K562 (cell line): ENCODE measurements around the gene TMEM181. TPM values are rescaled to one million over a fixed set of nuclear protein-coding genes. Genes with fewer than 3 reads are reported as not detected.
A peak's percentile ranks its signal among the peaks of the same experiment; 100 is the strongest.

Source experiments
- ATAC-seq: fragments of 200-7000 bp; cut with Tn5 transposase; 3 replicates; pipeline ENCODE4 v1.9.1; 2020; ENCODE audit warnings: moderate library complexity
- BruUV-seq: library from RNA; stranded (reverse); fragments of 400-500 nt; replicated peaks from 2 replicates; lab custom pipeline; 2021; lab: Mats Ljungman, UMichigan
- CTCF ChIA-PET: fragments of 300-600 bp; formaldehyde crosslinking; extraction: SDS; loops from one replicate; lab custom pipeline; 2021; ENCODE audit warnings: low intra/inter-chr PET ratio; lab: Yijun Ruan, JAX
- POLR2A ChIA-PET: fragments of 300-600, 350-650 bp; sonication (Branson Sonifier 250); formaldehyde crosslinking; extraction: SDS; loops from one replicate; lab custom pipeline; 2021; ENCODE audit warnings: antibody characterized with exemption, inconsistent platforms; lab: Yijun Ruan, JAX
- DNase-seq, 4 experiments: peaks; one replicate each; pipeline versions ENCODE4 v3.0.0 to v3.0.0-alpha.2; 2011 to 2018; ENCODE audit warnings: low spot score in 3 of 4, mixed read lengths in 3 of 4; ENCODE audit errors: extremely low read depth in 1 of 4
- FAIRE-seq: peaks from 2 replicates; lab custom pipeline; 2011; peaks lifted over from hg19 to GRCh38; lab: Jason Lieb, UNC
- H2AFZ ChIP-seq: 2 replicates; pipeline ENCODE4 v1.6.0; 2011; ENCODE audit warnings: low read depth, low read length, control low read depth, inconsistent platforms
- H3K27ac ChIP-seq: fragments of 200-600 bp; 3 replicates; pipeline ENCODE4 v1.8.0; 2011; ENCODE audit warnings: low read depth, mild to moderate bottlenecking, control low read depth, inconsistent platforms, low read length, moderate library complexity, mixed read lengths; ENCODE audit errors: extremely low read depth
- H3K27me3 ChIP-seq, 2 experiments: fragments of 300-600 bp in 1 of 2; 2 replicates in 1 of 2; 3 replicates in 1 of 2; pipeline versions ENCODE4 v1.6.0 to v1.8.0; 2011; ENCODE audit warnings: inconsistent platforms in 2 of 2, low read length in 2 of 2, mild to moderate bottlenecking in 1 of 2, mixed read lengths in 1 of 2, moderate library complexity in 1 of 2; ENCODE audit not compliant: control insufficient read depth in 2 of 2, insufficient read depth in 2 of 2
- H3K36me3 ChIP-seq: fragments of 300-600 bp; 3 replicates; pipeline ENCODE4 v1.8.0; 2011; ENCODE audit warnings: mild to moderate bottlenecking, low read length, inconsistent platforms; ENCODE audit not compliant: control insufficient read depth, insufficient read depth
- H3K4me1 ChIP-seq, 2 experiments: fragments of 200-600 bp in 1 of 2; replicated peaks in 1 of 2; 2 replicates in 1 of 2; 3 replicates in 1 of 2; pipeline versions ENCODE4 v1.5.1 to v1.8.0; 2011; ENCODE audit warnings: inconsistent platforms in 2 of 2, low read length in 2 of 2, mild to moderate bottlenecking in 1 of 2, mixed read lengths in 1 of 2, moderate library complexity in 1 of 2; ENCODE audit not compliant: control insufficient read depth in 2 of 2, insufficient read depth in 2 of 2
- H3K4me2 ChIP-seq: 2 replicates; pipeline ENCODE4 v1.6.1; 2011; ENCODE audit warnings: low read length, control low read depth, inconsistent platforms, mixed read lengths; ENCODE audit not compliant: insufficient read depth
- H3K4me3 ChIP-seq: fragments of 200-600 bp; sonication (generic), shearing (Covaris generic); 2 replicates; pipeline ENCODE4 v1.5.1; 2016; ENCODE audit warnings: control low read depth, inconsistent platforms
- H3K79me2 ChIP-seq: fragments of 200-600 bp; 3 replicates; pipeline ENCODE4 v1.8.0; 2011; ENCODE audit warnings: low read length, inconsistent platforms; ENCODE audit not compliant: control insufficient read depth, insufficient read depth
- H3K9ac ChIP-seq, 2 experiments: 2 replicates each; pipeline versions ENCODE4 v1.6.0 to v1.6.1; 2011; ENCODE audit warnings: low read depth in 2 of 2, low read length in 2 of 2, control low read depth in 1 of 2, inconsistent platforms in 1 of 2, mild to moderate bottlenecking in 1 of 2, mixed read lengths in 1 of 2; ENCODE audit not compliant: insufficient read depth in 1 of 2
- H3K9me1 ChIP-seq: one replicate; pipeline ENCODE4 v1.6.0; 2011; ENCODE audit warnings: inconsistent platforms, mild to moderate bottlenecking, low read length, moderate library complexity; ENCODE audit not compliant: control insufficient read depth, insufficient read depth
- H3K9me3 ChIP-seq: replicated peaks from 2 replicates; pipeline ENCODE4 v1.5.1; 2011; ENCODE audit warnings: low read depth, low read length, inconsistent platforms; ENCODE audit not compliant: control insufficient read depth, insufficient read depth
- H4K20me1 ChIP-seq: replicated peaks from 2 replicates; pipeline ENCODE4 v1.6.1; 2011; ENCODE audit warnings: low read length, inconsistent platforms, mixed read lengths; ENCODE audit not compliant: control insufficient read depth, insufficient read depth
- ELF4 ChIP-seq: fragments of 450-650 bp; formaldehyde crosslinking; IDR thresholded peaks from 2 replicates; pipeline ENCODE4 v1.4.0; 2022; ENCODE audit warnings: missing genetic modification characterization
- RBM17 ChIP-seq: fragments of 200-400 bp; formaldehyde crosslinking; IDR thresholded peaks from 2 replicates; pipeline ENCODE4 v1.6.1; 2017; ENCODE audit warnings: low read depth, mild to moderate bottlenecking, low read length, borderline replicate concordance
- SMARCA5 ChIP-seq: fragments of 450-650 bp; IDR thresholded peaks from 2 replicates; pipeline ENCODE4 v1.6.1; 2016
- SOX6 ChIP-seq: fragments of 450-650 bp; IDR thresholded peaks from 2 replicates; pipeline ENCODE4 v1.6.1; 2014; ENCODE audit warnings: mild to moderate bottlenecking
- SUPT5H ChIP-seq: fragments of 450-650 bp; IDR thresholded peaks from 2 replicates; pipeline ENCODE4 v1.6.1; 2016
- TCFL5 ChIP-seq: fragments of 250-450 bp; sonication (Bioruptor Pico); conservative IDR thresholded peaks from 2 replicates; pipeline ENCODE4 v1.6.1; 2021; ENCODE audit warnings: mild to moderate bottlenecking, moderate library complexity, matching md5 sums
- TEAD4 ChIP-seq, 2 experiments: sonication (generic) in 1 of 2; formaldehyde crosslinking in 1 of 2; IDR thresholded peaks; 2 replicates each; pipeline versions ENCODE4 v1.6.1 to v1.8.0; 2012 to 2022; ENCODE audit warnings: borderline replicate concordance in 1 of 2, inconsistent platforms in 1 of 2, low read length in 1 of 2, mild to moderate bottlenecking in 1 of 2, missing genetic modification reagents in 1 of 2
- ZEB2 ChIP-seq: fragments of 450-650 bp; IDR thresholded peaks from 2 replicates; pipeline ENCODE4 v1.6.1; 2016
- ZNF12 ChIP-seq: sonication (generic); formaldehyde crosslinking; IDR thresholded peaks from 2 replicates; pipeline ENCODE4 v1.4.0; 2020; ENCODE audit warnings: mild to moderate bottlenecking, missing genetic modification reagents
- WGBS: fragments of 100-300 bp; shearing (Covaris generic); methylation state at CpG from one replicate; pipeline ENCODE4 v1.1.6; 2016; ENCODE audit warnings: low coverage, mixed read lengths; ENCODE audit not compliant: insufficient coverage; ENCODE audit errors: missing lambda C conversion rate; 5-methylcytosine and 5-hydroxymethylcytosine counted together
- in situ Hi-C: fragments of 300-500 bp; cut with MboI; formaldehyde crosslinking; loops from 4 replicates; pipeline ENCODE4 v1.15.0; 2018; ENCODE audit warnings: inconsistent platforms, mixed read lengths
- intact Hi-C: fragments of 100-400 bp; cut with micrococcal nuclease; formaldehyde crosslinking; loops from 2 replicates; pipeline ENCODE4 v1.14.2; 2022
- polyA plus RNA-seq, 8 experiments: library from polyadenylated mRNA; depleted of rRNA in 4 of 8; stranded (reverse) in 5 of 8; unstranded in 3 of 8; fragments of >200 nt; fragmentation: Nextera tagmentation in 2 of 8; fragmentation: Illumina TruSeq in 1 of 8; extraction: Ambion mirVana in 2 of 8; extraction: Trizol in 1 of 8; gene quantifications; 2 replicates each; pipeline versions ENCODE4 v1.2.1 to v1.2.3, GENCODE V29; 2011 to 2014; ENCODE audit warnings: inconsistent platforms in 1 of 8, missing spikeins in 1 of 8
- total RNA-seq, 7 experiments: library from RNA; depleted of rRNA in 6 of 7; stranded (reverse); fragments of >200 nt in 6 of 7; fragmentation: Illumina TruSeq in 2 of 7; extraction: Trizol in 2 of 7; gene quantifications; 2 replicates each; pipeline versions ENCODE4 v1.2.1 to v1.2.3, GENCODE V29; 2011 to 2021; ENCODE audit warnings: low replicate concordance in 1 of 7
- TF ChIP-seq, protein P1 (sequence below): fragments of 250-450 bp; sonication (Bioruptor Pico); IDR thresholded peaks from 2 replicates; pipeline ENCODE4 v1.5.0; 2021; ENCODE audit warnings: mild to moderate bottlenecking, moderate library complexity

Gene TMEM181
- total and polyA plus RNA-seq, 9 of the 15 experiments (the other 6 are each of a cell fraction or from before 2014, with no cell fraction given) = 5.6 to 27.2 (median 19.9) TPM

GRCh38 chr6:158625881-158626305, 66.0 kb downstream of the TMEM181 start:
- H3K4me3 ChIP-seq = no peak overlapping the region
- no peaks in the 10 kb centered on the region for H3K9me3 ChIP-seq
- H3K4me1 ChIP-seq = peaks cover 0 to 12% of the 10 kb centered on the region in 2 experiments; a peak in 3 of 5 replicates
- peaks cover 90% of the 10 kb centered on the region for H3K36me3 ChIP-seq
- H3K27ac ChIP-seq = no peak overlapping the region
- no peaks in the 10 kb centered on the region for H3K9me1 ChIP-seq
- H3K79me2 ChIP-seq = no peaks in the 10 kb centered on the region
- no peak overlapping the region for H3K9ac ChIP-seq
- 92% methylated on average over 15 of the region's 15 CpGs for WGBS
- no peak for FAIRE-seq
- BruUV-seq = no TSS peak
- ChIA-PET CTCF (interaction anchor here (0.6 kb wide), 1 partner anchor 19 kb away, joined by 4 read pairs; the partner anchor contains the start of gene DYNLT1), POLR2A (interaction anchor here (0.8 kb wide), 1 partner anchor 460 kb away, joined by 3 read pairs; no protein-coding TSS in a partner anchor)
- in situ Hi-C loops = no loop called here
- H3K27me3 ChIP-seq = no peaks in the 10 kb centered on the region
- TF ChIP-seq SMARCA5 = no peak
- no peak for TF ChIP-seq ZEB2
- TF ChIP-seq ZNF12 (CRISPR knock-in tag) = no peak
- intact Hi-C loops = no loop called here
- ATAC-seq = no peak
- H2AFZ ChIP-seq = no peak overlapping the region
- no peaks in the 10 kb centered on the region for H4K20me1 ChIP-seq
- DNase-seq = no peak
- H3K4me2 ChIP-seq = no peak overlapping the region

DNA sequence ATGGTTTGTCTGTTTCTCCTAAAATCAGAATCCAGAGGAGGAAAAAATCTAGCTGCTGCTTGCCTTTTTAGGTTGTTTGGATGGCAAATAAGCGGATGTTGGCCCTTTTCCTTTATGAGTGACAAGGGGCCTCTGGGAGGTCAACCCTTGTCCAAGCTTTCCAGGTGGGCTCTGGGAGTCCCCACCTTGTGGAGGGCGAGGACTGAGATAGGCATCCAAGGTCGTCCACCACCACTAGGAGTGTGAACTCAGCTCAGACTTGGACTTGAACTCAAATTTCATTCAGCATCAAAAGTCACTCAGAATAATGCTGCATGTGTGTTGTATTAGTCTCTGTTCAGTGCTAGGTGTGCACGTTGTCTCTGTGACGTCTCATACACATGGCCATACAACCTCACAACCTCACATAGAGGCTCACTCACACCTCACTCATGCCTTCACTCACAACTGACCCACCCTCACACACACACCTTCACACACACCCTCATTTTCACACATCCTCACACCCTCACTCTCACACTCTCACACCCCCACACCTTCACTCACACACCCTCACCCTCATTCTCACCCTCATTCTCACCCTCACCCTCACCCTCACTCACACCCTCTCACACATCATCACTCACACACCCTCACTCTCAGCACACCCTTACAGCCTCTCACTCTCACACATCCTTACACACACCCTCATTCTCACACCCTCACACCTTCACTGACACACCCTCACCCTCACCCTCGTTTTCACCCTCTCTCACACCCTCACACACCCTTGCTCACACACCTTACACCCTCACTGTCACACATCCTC, 66.7 kb downstream of the TMEM181 start:
- H3K4me3 ChIP-seq = no peak overlapping the region
- H4K20me1 ChIP-seq = 0 out of 2 replicates have a peak, but pooled peaks cover 2% of the 10 kb centered on the region
- POLR2A ChIA-PET = interaction anchor here (0.8 kb wide), 1 partner anchor 460 kb away, joined by 3 read pairs; no protein-coding TSS in a partner anchor
- WGBS = 74% methylated on average over 6 of the region's 6 CpGs
- H3K9me1 ChIP-seq = no peaks in the 10 kb centered on the region
- FAIRE-seq = no peak
- ATAC-seq = no peak
- no peak overlapping the region for H3K4me2 ChIP-seq
- intact Hi-C loops = no loop called here
- no peak overlapping the region for H3K9ac ChIP-seq
- BruUV-seq = no TSS peak
- no peaks in the 10 kb centered on the region for H3K9me3 ChIP-seq
- in situ Hi-C loops = no loop called here
- DNase-seq = no peak
- no peak overlapping the region for H3K27ac ChIP-seq
- peaks cover 6 to 19% of the 10 kb centered on the region in 2 experiments for H3K4me1 ChIP-seq
- H3K79me2 ChIP-seq = no peaks in the 10 kb centered on the region
- H3K36me3 ChIP-seq = peaks cover 90% of the 10 kb centered on the region
- H3K27me3 ChIP-seq = no peaks in the 10 kb centered on the region
- CTCF ChIA-PET = no interaction called here
- H2AFZ ChIP-seq = no peak overlapping the region
- TF ChIP-seq, protein P1, sequence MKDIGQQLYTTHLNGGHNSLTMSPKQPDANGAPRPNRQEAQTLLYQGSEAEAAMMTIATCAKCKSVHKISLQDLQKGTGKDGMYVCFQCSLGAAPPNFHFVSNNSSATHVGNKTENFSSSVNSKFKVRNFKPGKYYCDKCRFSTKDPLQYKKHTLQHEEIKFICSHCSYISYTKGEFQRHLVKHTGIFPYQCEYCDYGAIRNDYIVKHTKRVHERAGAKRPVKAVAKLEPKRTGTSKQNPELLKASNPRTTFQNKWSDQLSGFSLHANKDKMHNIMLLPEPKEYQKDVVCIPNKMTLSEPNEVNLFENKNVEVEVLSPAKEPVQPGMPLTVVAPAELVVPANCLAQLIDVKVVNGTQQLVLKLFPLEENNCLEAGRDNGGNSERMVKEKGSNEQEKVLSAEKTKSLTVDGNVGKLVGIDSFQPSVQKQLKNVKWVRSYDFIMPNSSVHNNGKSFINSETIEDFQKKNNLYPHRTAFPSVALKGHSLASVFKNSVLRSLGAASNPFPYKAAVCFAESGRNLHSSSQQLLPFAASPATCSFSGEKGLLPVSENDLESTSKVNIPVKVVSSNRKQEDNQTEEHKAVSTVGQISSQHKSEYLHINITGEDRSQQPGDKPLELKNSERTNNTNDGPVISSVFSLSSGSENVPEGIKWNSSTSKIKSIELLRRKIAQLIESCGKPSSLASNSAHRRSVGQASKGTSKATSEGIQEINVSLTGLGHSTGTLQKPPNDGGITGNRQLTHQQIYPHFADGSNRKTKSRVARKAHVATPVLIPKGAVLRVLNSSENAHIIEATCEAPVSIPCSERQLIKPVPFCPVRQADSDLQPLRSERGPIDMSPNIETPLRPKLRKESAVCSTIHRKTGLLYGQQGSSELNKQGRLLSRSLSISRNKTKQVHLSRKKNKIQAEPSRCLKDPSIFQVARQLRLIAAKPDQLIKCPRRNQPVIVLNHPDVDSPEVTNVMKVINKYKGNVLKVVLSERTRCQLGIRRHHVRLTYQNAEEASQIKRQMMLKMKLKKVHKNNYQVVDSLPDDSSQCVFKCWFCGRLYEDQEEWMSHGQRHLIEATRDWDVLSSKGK (CRISPR knock-in tag) = no peak
- TF ChIP-seq SOX6 = no peak
- no peak for TF ChIP-seq TEAD4 (IDR thresholded peaks at IDR 0.05; ENCODE audit: low read length)
- no peak for TF ChIP-seq TEAD4 (CRISPR knock-in tag; IDR thresholded peaks at IDR 0.05; ENCODE audit: borderline replicate concordance)
- TF ChIP-seq TCFL5 (CRISPR knock-in tag) = no peak
- TF ChIP-seq SUPT5H = 0 out of 2 replicates have a peak, but pooled peaks have one; percentile 31
- TF ChIP-seq RBM17 = no peak
- TF ChIP-seq ELF4 = 0 out of 2 replicates have a peak, but pooled peaks have one; percentile 22
